SU-DHL-6 (cell line): Measurements from ENCODE around the gene NEGR1.

Source experiments
- CTCF ChIP-seq: fragments of 200-600 bp; sonication (generic); IDR thresholded peaks from one replicate; pipeline ENCODE4 v1.5.1; 2017; ENCODE audit warnings: antibody characterized with exemption, mild to moderate bottlenecking, low read length, moderate library complexity; ENCODE audit not compliant: insufficient read depth, poor library complexity, severe bottlenecking
- EZH2phosphoT487 ChIP-seq: fragments of 200-600 bp; sonication (generic), shearing (Covaris generic); conservative IDR thresholded peaks from 2 replicates; pipeline ENCODE4 v1.6.1; 2018; ENCODE audit warnings: mild to moderate bottlenecking, antibody characterized with exemption, low read length, moderate library complexity, mixed read lengths

DNA sequence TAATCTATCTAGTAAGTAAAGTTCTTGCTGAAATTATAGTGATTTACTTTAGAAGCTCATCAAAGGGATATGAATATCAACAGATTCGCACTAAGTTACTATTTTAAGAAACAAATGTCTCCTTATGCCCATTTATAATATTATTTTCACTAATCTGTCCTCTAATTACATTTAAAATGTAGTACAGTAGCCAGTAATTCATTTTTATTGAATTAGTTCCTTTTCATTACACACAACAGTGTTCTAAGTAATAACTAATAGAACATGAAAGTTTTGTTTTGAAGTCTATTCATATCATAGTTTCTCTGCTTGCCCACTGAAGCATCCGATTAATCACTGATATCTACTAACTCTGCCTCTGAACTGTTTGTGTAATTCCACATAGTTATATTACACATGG lies 225.8 kb downstream of the NEGR1 start:
- TF ChIP-seq CTCF (no peak), EZH2phosphoT487 (no peak)
